A549 (cell line): ENCODE data around the gene TEX2. TPM values are rescaled to one million over a fixed set of nuclear protein-coding genes. Genes with fewer than 3 reads are reported as not detected.

ENCODE experiments used
- ATAC-seq, 2 experiments: fragments of 200-7000 bp in 1 of 2; fragments of >200 bp in 1 of 2; cut with Nextera tagmentation in 1 of 2; cut with Tn5 transposase in 1 of 2; 3 replicates each; pipeline versions ENCODE4 v1.8.0 to v1.9.1; 2018 to 2020; ENCODE audit warnings: mild to moderate bottlenecking in 1 of 2, moderate library complexity in 1 of 2
- CTCF ChIA-PET: fragments of 300-600 bp; sonication (Branson Sonifier 250); formaldehyde crosslinking; extraction: SDS; loops from one replicate; lab custom pipeline; 2021; ENCODE audit warnings: antibody characterized with exemption, inconsistent platforms; lab: Yijun Ruan, JAX
- POLR2A ChIA-PET: fragments of 350-600 bp; formaldehyde crosslinking; extraction: SDS; loops from one replicate; lab custom pipeline; 2021; ENCODE audit warnings: antibody characterized with exemption, inconsistent platforms; lab: Yijun Ruan, JAX
- DNase-seq, 2 experiments: peaks; one replicate each; pipeline versions ENCODE4 v3.0.0 to v3.0.0-alpha.2; 2011 to 2016; ENCODE audit warnings: low read depth in 1 of 2, low spot score in 1 of 2
- FAIRE-seq: peaks from 2 replicates; lab custom pipeline; 2011; peaks lifted over from hg19 to GRCh38; lab: Jason Lieb, UNC
- H3K27ac ChIP-seq, 2 experiments: fragments of >200 bp; sonication (Bioruptor Twin); formaldehyde crosslinking; 3 replicates each; pipeline ENCODE4 v1.5.1; 2016 to 2017
- H3K4me1 ChIP-seq: fragments of >200 bp; sonication (Bioruptor Twin); formaldehyde crosslinking; 3 replicates; pipeline ENCODE4 v1.6.1; 2016
- H3K4me2 ChIP-seq: fragments of >200 bp; sonication (Bioruptor Twin); formaldehyde crosslinking; 3 replicates; pipeline ENCODE4 v1.6.1; 2016
- H3K4me3 ChIP-seq: fragments of >200 bp; sonication (Bioruptor Twin); formaldehyde crosslinking; 3 replicates; pipeline ENCODE4 v1.5.1; 2016
- H3K9me3 ChIP-seq: fragments of >200 bp; sonication (Bioruptor Twin); formaldehyde crosslinking; 3 replicates; pipeline ENCODE4 v1.6.1; 2016
- BHLHE40 ChIP-seq: IDR thresholded peaks from 2 replicates; pipeline ENCODE4 v1.6.1; 2012; ENCODE audit warnings: low read depth, low read length, inconsistent platforms
- CEBPB ChIP-seq, 2 experiments: fragments of >200 bp in 1 of 2; sonication (Bioruptor Twin) in 1 of 2; formaldehyde crosslinking in 1 of 2; IDR thresholded peaks; 2 replicates each; pipeline ENCODE4 v1.6.1; 2012 to 2016
- CHD2 ChIP-seq: fragments of 150-350 bp; IDR thresholded peaks from 2 replicates; pipeline ENCODE4 v1.6.1; 2014; ENCODE audit warnings: low read length; ENCODE audit not compliant: partially characterized antibody
- CHD4 ChIP-seq: fragments of 200-600 bp; sonication (generic); IDR thresholded peaks from 2 replicates; pipeline ENCODE4 v1.6.1; 2016; ENCODE audit warnings: antibody characterized with exemption, mild to moderate bottlenecking, borderline replicate concordance
- GATA3 ChIP-seq: IDR thresholded peaks from 2 replicates; pipeline ENCODE4 v1.6.1; 2012; ENCODE audit warnings: borderline replicate concordance
- HOXA7 ChIP-seq: fragments of 250-450 bp; sonication (Bioruptor Pico); IDR thresholded peaks from 2 replicates; pipeline ENCODE4 v1.5.0; 2020; ENCODE audit warnings: mild to moderate bottlenecking, moderate library complexity
- HOXB5 ChIP-seq: fragments of 250-450 bp; sonication (Bioruptor Pico); IDR thresholded peaks from 2 replicates; pipeline ENCODE4 v1.5.0; 2020; ENCODE audit warnings: mild to moderate bottlenecking, moderate library complexity
- NFE2L2 ChIP-seq: fragments of 150-350 bp; conservative IDR thresholded peaks from 2 replicates; pipeline ENCODE4 v1.6.1; 2014; ENCODE audit warnings: low read length
- POLR2A ChIP-seq: IDR thresholded peaks from 2 replicates; pipeline ENCODE4 v1.6.1; 2012; ENCODE audit warnings: mild to moderate bottlenecking, low read length
- RAD21 ChIP-seq, 2 experiments: fragments of >200 bp in 1 of 2; sonication (Bioruptor Twin) in 1 of 2; formaldehyde crosslinking in 1 of 2; IDR thresholded peaks in 1 of 2; conservative IDR thresholded peaks in 1 of 2; 2 replicates in 1 of 2; 3 replicates in 1 of 2; pipeline ENCODE4 v1.6.1; 2012 to 2018; ENCODE audit warnings: inconsistent platforms in 1 of 2
- SMC3 ChIP-seq: fragments of >200 bp; sonication (Bioruptor Twin); formaldehyde crosslinking; IDR thresholded peaks from 3 replicates; pipeline ENCODE4 v1.6.1; 2018; ENCODE audit warnings: inconsistent platforms
- ZSCAN20 ChIP-seq: fragments of 250-450 bp; sonication (Bioruptor Pico); IDR thresholded peaks from 2 replicates; pipeline ENCODE4 v1.8.0; 2022; ENCODE audit warnings: mild to moderate bottlenecking, moderate library complexity
- WGBS: methylation state at CpG from one replicate; pipeline ENCODE4 v1.1.6; 2017; ENCODE audit errors: missing lambda C conversion rate; 5-methylcytosine and 5-hydroxymethylcytosine counted together
- polyA plus RNA-seq, 4 experiments: library from polyadenylated mRNA; depleted of rRNA in 3 of 4; stranded (reverse); fragments of >200 nt; fragmentation: RNase III in 1 of 4; extraction: RNeasy Plus Mini Kit Qiagen cat#74134 plus additional on column Dnase treatment in 1 of 4; gene quantifications; 2 replicates in 3 of 4; 3 replicates in 1 of 4; pipeline ENCODE4 v1.2.3, GENCODE V29; 2011 to 2017
- TF ChIP-seq, protein P1 (sequence below): fragments of 150-350 bp; IDR thresholded peaks from 2 replicates; pipeline ENCODE4 v1.6.1; 2014; ENCODE audit warnings: low read depth, mild to moderate bottlenecking, low read length
- TF ChIP-seq, protein P2 (sequence below): fragments of >200 bp; sonication (Bioruptor Twin); formaldehyde crosslinking; IDR thresholded peaks from 2 replicates; pipeline ENCODE4 v1.6.1; 2016
- TF ChIP-seq, protein P3 (sequence below): IDR thresholded peaks from 2 replicates; pipeline ENCODE4 v1.6.1; 2012
- TF ChIP-seq, protein P4 (sequence below): fragments of 450-650 bp; IDR thresholded peaks from 2 replicates; pipeline ENCODE4 v1.6.1; 2014; ENCODE audit warnings: antibody characterized with exemption
- TF ChIP-seq, protein P5 (sequence below): fragments of 250-450 bp; sonication (Bioruptor Pico); IDR thresholded peaks from 2 replicates; pipeline ENCODE4 v1.5.0; 2021; ENCODE audit warnings: mild to moderate bottlenecking, moderate library complexity, borderline replicate concordance

TEX2 gene
- polyA plus RNA-seq, 2 of the 4 experiments (the other 2 are of a cell fraction): 9.3 to 16.2 TPM

DNA sequence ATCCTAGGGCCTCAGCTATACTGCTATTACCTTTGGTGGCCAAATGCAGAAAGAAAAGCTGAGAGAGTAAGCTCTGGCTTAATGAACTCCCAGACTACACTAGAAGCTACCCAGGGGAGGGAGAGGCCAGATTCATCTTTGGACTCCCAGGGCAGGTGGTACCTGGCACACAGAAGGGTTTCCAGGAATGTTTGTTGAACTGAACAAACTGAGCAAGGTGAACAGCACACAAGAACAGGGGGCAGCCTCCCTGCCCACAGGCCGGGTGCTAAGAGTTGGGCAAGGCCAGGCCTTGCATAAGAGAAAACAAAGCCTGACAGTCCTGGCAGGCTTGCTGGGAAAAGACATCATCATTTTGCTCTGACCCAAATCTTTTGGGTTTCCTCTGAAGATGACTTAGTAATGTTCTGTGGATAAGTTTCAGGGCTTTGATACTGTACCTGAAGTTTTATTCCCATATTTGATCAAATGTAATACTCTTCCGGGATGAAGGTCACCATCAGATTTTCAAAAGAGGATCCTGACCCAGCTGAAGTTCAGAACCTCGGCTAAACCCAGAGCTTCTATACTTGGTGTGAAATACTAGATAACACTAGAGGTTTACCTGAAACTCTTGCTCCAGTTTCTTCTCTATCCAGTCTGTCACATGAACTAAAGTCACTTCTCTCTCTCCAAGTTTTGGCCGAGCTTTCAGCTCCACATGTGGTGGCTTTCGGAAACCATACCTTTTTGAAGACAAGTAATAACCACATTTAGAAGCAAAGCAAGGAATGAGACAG is 112.6 kb downstream of the TEX2 start:
- no peak for FAIRE-seq
- TF ChIP-seq, protein P1, sequence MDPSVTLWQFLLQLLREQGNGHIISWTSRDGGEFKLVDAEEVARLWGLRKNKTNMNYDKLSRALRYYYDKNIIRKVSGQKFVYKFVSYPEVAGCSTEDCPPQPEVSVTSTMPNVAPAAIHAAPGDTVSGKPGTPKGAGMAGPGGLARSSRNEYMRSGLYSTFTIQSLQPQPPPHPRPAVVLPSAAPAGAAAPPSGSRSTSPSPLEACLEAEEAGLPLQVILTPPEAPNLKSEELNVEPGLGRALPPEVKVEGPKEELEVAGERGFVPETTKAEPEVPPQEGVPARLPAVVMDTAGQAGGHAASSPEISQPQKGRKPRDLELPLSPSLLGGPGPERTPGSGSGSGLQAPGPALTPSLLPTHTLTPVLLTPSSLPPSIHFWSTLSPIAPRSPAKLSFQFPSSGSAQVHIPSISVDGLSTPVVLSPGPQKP: no peak
- TF ChIP-seq, protein P2, sequence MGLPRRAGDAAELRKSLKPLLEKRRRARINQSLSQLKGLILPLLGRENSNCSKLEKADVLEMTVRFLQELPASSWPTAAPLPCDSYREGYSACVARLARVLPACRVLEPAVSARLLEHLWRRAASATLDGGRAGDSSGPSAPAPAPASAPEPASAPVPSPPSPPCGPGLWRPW: peak; percentile 64; the same call in 1 of the 2 replicates
- TF ChIP-seq HOXB5 (CRISPR knock-in tag): no peak
- no peak for TF ChIP-seq SMC3
- TF ChIP-seq, protein P3, sequence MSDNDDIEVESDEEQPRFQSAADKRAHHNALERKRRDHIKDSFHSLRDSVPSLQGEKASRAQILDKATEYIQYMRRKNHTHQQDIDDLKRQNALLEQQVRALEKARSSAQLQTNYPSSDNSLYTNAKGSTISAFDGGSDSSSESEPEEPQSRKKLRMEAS: no peak
- TF ChIP-seq CEBPB (IDR thresholded peaks at IDR 0.05): peak; percentile 86 to 91
- TF ChIP-seq HOXA7 (CRISPR knock-in tag): no peak
- TF ChIP-seq CHD4: no peak
- TF ChIP-seq, protein P4, sequence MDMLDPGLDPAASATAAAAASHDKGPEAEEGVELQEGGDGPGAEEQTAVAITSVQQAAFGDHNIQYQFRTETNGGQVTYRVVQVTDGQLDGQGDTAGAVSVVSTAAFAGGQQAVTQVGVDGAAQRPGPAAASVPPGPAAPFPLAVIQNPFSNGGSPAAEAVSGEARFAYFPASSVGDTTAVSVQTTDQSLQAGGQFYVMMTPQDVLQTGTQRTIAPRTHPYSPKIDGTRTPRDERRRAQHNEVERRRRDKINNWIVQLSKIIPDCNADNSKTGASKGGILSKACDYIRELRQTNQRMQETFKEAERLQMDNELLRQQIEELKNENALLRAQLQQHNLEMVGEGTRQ: no peak
- TF ChIP-seq GATA3: no peak
- no peak for TF ChIP-seq NFE2L2
- no peak for TF ChIP-seq CHD2
- no peak overlapping the region for H3K4me3 ChIP-seq
- ATAC-seq: no peak
- no peaks in the 10 kb centered on the region for H3K9me3 ChIP-seq
- CTCF ChIA-PET: interaction anchor here (0.6 to 3.1 kb wide), 12 partner anchors 10 to 270 kb away, joined by 3 to 24 read pairs (median 4); partner anchors contain the start of gene GH1
- no peak overlapping the region; the same call in 2 of the 3 replicates for H3K4me2 ChIP-seq
- peak in 1 of 2 experiments; percentile 27 for DNase-seq
- POLR2A ChIA-PET: no interaction called here
- WGBS: 78% methylated on average over 5 of the region's 5 CpGs
- H3K27ac ChIP-seq: peak overlapping the region; percentile 8 to 44; a peak in 2 of 6 replicates
- peaks cover 19% of the 10 kb centered on the region; the same call in 2 of the 3 replicates for H3K4me1 ChIP-seq

DNA sequence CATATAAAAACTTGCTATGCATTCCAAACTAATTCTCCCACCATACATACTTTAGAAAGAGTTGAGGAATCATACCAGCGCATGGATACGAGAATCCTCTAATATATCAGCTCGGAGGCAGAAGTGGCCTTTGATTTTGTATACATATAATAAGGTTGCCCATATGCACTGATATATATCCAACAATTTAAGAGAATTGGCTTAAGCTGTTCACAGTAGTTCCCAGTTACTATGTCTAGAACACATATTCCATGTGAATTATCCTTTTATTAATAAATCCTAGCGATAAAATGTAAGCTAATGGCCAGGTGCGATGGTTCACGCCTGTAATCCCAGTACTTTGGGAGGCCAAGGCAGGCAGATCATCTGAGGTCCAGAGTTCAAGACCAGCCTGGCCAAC is 113.9 kb downstream of the TEX2 start:
- FAIRE-seq: no peak

DNA sequence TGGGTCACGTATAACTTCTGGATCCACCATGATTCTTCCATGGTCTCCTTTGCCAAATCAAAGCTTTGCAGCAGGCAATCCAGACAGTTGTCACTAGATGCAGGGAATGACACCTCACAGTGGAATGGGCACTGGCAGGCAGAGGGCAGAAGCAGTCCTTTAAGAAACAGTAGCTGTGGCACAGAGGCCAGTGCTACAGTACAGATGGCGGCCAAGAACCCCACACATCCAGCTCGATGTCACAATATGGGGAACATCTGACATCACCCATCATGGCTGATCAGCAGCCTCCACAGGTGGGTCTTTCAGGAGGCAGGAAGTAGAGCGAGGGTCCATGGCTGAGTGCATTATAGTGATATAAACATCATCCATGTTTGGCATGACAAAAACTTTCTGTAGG is 114.4 kb downstream of the TEX2 start:
- no peaks in the 10 kb centered on the region for H3K9me3 ChIP-seq
- POLR2A ChIA-PET: interaction anchor here (1.4 to 2.5 kb wide), 3 partner anchors 113 to 133 kb away, joined by 6 to 10 read pairs (median 8); no protein-coding TSS in a partner anchor
- H3K27ac ChIP-seq: peak overlapping the region in 1 of 2 experiments; percentile 98; a peak in 4 of 6 replicates
- no peak for FAIRE-seq
- peaks cover 27% of the 10 kb centered on the region; the same call in 2 of the 3 replicates for H3K4me1 ChIP-seq
- peak in 1 of 2 experiments; percentile 44 for DNase-seq
- peak; percentile 5 to 9; a peak in 3 of 6 replicates for ATAC-seq
- H3K4me3 ChIP-seq: no peak overlapping the region
- H3K4me2 ChIP-seq: no peak overlapping the region
- WGBS: 88% methylated on average over 4 of the region's 4 CpGs
- TF ChIP-seq, protein P3: peak; percentile 26; the same call in 1 of the 2 replicates
- TF ChIP-seq CEBPB (IDR thresholded peaks at IDR 0.05) (peak in 1 of 2 experiments; percentile 74; a peak in 2 of 4 replicates), ZSCAN20 (no peak), RAD21 (conservative IDR thresholded peaks at IDR 0.05 in 1 of 2, IDR thresholded peaks at IDR 0.05 in 1 of 2) (no peak; a peak in 2 of 5 replicates), HOXB5 (CRISPR knock-in tag) (no peak), POLR2A (peak; percentile 53; the same call in 1 of the 2 replicates)
- TF ChIP-seq, protein P4: no peak
- TF ChIP-seq, protein P5, sequence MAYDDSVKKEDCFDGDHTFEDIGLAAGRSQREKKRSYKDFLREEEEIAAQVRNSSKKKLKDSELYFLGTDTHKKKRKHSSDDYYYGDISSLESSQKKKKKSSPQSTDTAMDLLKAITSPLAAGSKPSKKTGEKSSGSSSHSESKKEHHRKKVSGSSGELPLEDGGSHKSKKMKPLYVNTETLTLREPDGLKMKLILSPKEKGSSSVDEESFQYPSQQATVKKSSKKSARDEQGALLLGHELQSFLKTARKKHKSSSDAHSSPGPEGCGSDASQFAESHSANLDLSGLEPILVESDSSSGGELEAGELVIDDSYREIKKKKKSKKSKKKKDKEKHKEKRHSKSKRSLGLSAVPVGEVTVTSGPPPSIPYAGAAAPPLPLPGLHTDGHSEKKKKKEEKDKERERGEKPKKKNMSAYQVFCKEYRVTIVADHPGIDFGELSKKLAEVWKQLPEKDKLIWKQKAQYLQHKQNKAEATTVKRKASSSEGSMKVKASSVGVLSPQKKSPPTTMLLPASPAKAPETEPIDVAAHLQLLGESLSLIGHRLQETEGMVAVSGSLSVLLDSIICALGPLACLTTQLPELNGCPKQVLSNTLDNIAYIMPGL (CRISPR knock-in tag): no peak
- CTCF ChIA-PET: interaction anchor here (0.6 to 9.5 kb wide), 22 partner anchors 9 to 271 kb away, joined by 3 to 105 read pairs (median 3); partner anchors contain the start of genes CSHL1 and ERN1

More for the DNA sequence above, 113.9 kb downstream of the TEX2 start:
- ChIA-PET POLR2A (interaction anchor here (2.5 kb wide), 1 partner anchor 133 kb away, joined by 10 read pairs; no protein-coding TSS in a partner anchor), CTCF (interaction anchor here (0.6 to 9.5 kb wide), 19 partner anchors 9 to 271 kb away, joined by 3 to 105 read pairs (median 4); partner anchors contain the start of genes CSHL1 and ERN1)
- ATAC-seq: no peak
- H3K4me3 ChIP-seq: no peak overlapping the region
- peaks cover 27% of the 10 kb centered on the region; the same call in 2 of the 3 replicates for H3K4me1 ChIP-seq
- no peaks in the 10 kb centered on the region for H3K9me3 ChIP-seq
- no peak for DNase-seq
- peak overlapping the region in 1 of 2 experiments; percentile 98; a peak in 4 of 6 replicates for H3K27ac ChIP-seq
- TF ChIP-seq BHLHE40: no peak
- H3K4me2 ChIP-seq: no peak overlapping the region
- WGBS: 97% methylated on average over 6 of the region's 6 CpGs
